CMK (cell line): ENCODE data around the gene PWP1.
A peak's percentile ranks its signal among the peaks of the same experiment; 100 is the strongest.

Source experiments
- DNase-seq: peaks from one replicate; pipeline ENCODE4 v3.0.0-alpha.2; 2010; ENCODE audit warnings: low read depth

PWP1 gene

DNA sequence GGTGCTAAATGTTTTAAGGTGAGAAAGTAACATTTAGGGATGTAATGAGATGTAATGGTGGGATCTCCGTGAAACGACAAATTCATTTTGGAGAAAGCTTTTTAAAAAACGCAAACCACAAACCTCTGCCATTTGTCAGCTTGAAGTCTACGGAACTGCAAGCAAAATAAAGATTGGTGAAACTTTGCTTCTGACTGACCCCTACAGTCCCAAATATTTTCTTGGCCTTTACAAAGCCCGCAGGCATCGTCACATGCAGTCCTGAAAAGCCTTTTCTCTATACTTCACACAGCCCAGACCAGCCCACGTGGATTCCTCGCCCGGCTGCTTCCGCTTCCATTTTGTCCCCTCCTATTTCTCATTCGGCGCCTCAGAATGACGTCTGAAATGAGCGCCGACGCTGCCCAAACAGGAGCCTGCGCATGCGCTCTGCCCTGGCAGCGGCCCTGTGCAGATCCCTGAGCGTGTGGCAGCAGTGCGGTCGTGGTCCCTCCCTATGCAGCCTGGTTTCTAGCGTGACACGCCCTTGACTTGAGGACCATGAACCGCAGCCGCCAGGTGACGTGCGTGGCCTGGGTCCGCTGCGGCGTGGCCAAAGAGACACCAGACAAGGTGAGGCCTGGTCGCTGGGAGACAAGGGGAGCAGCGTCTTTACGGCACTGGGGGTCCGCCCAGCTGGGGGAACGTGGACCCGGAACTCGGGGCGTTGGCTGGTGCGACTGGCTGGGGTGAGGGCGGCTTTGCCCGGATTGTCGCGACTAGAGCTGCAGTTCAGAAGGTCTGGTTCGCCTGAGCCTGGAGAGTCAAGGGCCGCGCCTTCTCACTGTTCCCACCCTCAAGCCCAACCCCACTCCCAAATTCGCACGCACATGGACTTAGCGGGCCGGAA, at the start of gene PWP1:
TSS of gene PWP1 (plus strand) at position 440 of the 889 bp plus-strand sequence. CDS start at position 541, 101 bp downstream.
- peak; percentile 90 for DNase-seq

GRCh38 chr12:107641154-107641553, 44.4 kb upstream of the PWP1 start:
- no peak for DNase-seq

- DNase-seq, result no peak
Measured at GRCh38 chr12:107642240-107642639, 43.4 kb upstream of the PWP1 start.

- DNase-seq, result no peak
Measured at GRCh38 chr12:107645630-107646333, 39.8 kb upstream of the PWP1 start.

- no peak for DNase-seq
Measured at GRCh38 chr12:107646436-107646835, 39.2 kb upstream of the PWP1 start.

- no peak for DNase-seq
Measured at GRCh38 chr12:107649661-107650061, 35.9 kb upstream of the PWP1 start.

DNA sequence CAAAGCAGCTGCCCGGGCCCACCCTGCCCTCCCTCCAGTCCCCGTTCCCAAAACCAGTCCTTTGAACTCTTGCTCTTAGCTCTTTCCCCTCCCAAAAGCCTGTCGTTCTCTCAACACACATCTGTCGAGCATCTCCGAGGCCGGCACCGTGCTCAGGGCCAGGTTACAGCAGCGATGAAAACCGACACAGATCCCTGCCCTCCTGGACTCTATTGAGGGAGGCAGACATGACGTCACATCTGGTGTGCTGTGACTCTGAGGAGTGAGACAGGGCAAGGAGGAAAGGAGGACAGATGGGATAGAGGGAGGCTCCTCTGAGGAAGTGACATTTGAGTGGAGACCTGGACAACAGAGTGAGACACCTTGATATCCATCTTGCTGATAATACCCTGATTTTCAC, 34.6 kb upstream of the PWP1 start:
- DNase-seq, result no peak

DNA sequence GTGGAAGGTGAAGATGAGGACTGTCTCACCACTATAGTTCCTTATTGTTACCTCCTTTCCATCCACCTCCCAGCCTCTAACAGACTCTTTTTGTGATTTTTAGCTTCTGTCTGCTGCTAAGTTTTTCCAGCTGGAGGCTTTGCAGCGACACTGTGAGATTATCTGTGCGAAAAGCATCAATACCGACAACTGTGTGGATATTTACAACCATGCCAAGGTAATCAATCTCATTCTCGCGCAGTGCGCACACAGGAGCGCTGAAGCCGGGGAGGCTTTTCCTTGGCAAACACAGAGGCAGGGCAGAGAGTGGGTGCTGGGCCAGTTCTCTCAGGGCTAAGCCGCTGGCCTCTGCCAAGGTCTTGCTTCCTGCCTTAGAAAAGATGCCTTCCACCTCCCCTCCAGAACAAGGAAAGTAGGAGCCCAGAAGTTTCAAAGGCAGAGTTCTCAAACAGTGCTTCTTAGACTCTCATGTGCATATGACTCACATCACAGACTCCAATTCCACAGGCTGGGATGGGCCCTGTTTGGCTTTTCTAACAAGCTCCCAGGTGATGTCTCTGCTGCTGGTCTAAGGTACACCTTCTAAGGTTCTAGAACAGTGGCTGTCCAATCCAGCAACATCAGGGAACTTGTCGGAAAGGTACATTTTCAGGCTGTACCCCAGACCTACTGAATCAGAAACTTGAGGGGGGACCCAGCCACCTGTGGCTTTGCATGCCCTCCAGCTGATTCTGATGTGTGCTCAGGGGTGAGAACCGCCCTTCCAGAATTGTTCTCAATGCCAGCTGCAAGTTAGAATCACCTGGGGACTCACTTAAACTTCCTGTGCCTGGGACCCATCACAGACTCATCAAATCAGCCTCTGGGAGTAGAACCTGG, 33.8 kb upstream of the PWP1 start:
- DNase-seq, result no peak

GRCh38 chr12:107653519-107653918, 32.1 kb upstream of the PWP1 start:
- no peak for DNase-seq

GRCh38 chr12:107654873-107655272, 30.7 kb upstream of the PWP1 start:
- no peak for DNase-seq

GRCh38 chr12:107655281-107656065, 30.1 kb upstream of the PWP1 start:
- no peak for DNase-seq

- no peak for DNase-seq
Measured at GRCh38 chr12:107656302-107656701, 29.3 kb upstream of the PWP1 start.

DNA sequence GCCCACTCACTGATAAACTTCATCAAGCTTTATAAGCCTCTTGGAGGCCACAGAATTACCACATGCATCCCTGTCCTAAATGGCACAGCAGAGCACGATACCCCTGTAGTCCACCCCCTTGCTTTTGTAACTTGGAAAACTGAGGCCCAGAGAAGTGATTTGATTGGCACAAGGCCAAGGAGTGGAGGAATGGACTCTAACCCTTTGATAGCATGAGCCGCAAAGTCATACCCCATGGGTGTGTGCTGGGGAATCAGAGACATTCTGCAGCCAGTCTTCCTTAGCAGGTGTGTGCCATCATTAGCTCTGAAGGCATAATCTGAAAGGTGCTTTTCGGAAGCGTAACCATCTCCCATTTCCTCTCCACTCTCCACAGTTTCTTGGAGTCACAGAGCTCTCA, 28.5 kb upstream of the PWP1 start:
- DNase-seq, result no peak

GRCh38 chr12:107657621-107658020, 28.0 kb upstream of the PWP1 start:
- no peak for DNase-seq

- DNase-seq, result no peak
Measured at GRCh38 chr12:107660235-107660634, 25.4 kb upstream of the PWP1 start.

- no peak for DNase-seq
Measured at GRCh38 chr12:107660861-107661415, 24.7 kb upstream of the PWP1 start.

DNA sequence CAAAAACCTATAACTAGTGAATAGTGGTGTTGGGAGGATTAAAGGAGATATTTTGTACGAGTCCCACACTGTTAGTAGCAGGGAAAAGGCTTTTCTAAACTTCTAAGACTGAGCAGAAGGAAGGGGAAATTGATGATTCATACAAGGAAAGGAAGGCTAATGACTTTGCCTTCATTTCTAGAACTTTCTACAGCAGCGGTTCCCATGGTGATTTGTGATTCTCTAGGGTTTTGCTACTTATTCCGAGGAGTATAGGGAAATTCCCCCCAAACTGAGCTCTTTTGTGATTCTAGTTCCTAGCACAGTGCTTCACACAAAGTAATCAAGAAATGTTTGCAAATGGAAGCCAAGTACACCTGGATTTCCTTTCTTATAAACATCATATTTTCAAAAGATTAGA, 23.8 kb upstream of the PWP1 start:
- DNase-seq, result no peak

- no peak for DNase-seq
Measured at GRCh38 chr12:107662484-107662883, 23.1 kb upstream of the PWP1 start.

GRCh38 chr12:107663277-107663676, 22.3 kb upstream of the PWP1 start:
- no peak for DNase-seq

DNA sequence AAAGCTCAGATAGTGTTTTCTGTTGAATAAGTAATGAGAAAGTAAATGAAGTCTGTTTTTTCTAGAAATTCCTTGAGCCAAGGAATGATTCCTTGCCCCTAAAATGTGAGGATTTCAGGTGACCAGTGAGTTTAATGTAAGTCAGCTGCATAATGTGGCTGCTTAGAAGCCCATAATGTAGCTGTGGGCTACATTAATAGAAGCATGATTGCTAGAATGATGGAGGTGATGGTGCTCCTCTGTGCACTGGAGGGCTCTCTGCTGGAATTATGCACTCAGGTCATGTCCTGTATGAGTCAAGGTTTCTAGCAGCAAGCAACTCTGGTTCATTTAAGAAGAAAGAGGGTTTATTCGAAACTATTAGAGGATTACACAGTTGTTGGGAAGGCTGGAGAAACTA, 19.6 kb upstream of the PWP1 start:
- no peak for DNase-seq

GRCh38 chr12:107667464-107667863, 18.1 kb upstream of the PWP1 start:
- DNase-seq, result no peak
